Epidermal melanocyte (primary cell): ENCODE results near the gene GLYATL3.

Experiments
- DNase-seq: peaks from one replicate; pipeline ENCODE4 v3.0.0; 2011; ENCODE audit warnings: low spot score; ENCODE audit not compliant: insufficient read length

GLYATL3 gene

DNA sequence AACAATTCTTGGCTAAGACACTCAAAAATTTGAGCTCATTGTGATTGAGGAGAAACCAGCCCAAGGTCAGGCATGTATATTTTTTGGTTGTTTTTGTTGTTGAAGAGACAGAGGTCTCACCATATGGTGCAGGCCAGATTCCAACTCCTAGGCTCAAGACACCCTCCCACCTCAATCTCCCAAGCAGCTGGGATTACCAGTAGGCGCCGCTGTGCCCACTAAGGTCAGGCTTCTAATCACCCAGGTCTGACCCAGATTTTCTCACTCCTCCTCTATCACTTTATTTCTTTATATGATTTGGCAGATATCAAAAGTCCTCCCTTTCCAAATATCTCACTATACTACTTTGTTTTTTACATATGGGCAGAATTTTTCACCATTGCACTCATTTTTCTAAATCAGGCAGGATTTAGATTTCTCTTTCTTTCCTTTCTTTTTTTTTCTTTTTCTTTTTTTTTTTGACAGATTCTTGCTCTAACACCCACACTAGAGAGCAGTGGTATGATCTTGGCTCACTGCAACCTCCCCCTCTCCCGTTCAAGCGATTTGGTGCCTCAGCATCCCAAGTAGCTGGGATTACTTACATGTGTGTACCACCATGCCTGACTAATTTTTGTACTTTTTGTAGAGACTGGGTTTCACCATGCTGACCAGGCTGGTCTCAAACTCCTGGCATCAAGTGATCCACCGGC is 49.0 kb downstream of the GLYATL3 start:
- no peak for DNase-seq

DNA sequence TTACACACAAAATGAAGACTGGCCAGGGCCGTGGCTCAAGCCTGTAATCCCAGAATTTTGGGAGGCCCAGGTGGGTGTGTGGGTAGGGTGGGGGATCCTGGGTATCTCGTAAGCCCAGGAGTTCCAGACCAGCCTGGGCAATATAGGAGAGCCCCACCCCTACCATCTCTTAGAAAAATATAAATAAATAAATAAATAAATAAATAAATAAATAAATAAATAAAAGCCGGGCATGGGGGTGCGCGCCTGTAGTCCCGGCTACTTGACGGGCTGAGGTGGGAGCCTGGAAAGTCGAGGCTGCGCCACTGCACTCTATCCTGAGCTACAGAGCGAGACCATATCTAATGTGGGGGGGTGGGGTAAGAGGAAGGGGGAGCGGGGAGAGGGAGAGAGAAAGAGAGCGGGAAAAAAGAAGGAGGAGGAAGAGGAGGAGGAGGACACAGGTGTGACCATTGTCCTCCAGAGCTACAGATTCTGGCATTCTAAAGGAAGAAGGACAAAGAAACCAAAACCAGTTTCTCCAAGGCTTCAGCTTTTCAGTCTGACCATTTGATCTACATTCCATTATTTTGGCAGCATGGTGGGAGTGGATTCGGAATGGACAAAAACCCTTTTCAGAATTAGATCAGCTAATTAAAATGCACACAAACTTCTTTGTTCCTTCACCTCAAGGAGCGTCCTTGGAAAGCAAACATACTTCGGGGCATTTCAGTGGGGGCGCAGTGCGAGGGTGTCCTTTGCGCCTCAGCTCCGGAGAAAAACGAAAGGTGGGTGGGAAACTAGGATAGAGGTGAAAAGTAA is 50.2 kb downstream of the GLYATL3 start:
- DNase-seq: no peak

DNA sequence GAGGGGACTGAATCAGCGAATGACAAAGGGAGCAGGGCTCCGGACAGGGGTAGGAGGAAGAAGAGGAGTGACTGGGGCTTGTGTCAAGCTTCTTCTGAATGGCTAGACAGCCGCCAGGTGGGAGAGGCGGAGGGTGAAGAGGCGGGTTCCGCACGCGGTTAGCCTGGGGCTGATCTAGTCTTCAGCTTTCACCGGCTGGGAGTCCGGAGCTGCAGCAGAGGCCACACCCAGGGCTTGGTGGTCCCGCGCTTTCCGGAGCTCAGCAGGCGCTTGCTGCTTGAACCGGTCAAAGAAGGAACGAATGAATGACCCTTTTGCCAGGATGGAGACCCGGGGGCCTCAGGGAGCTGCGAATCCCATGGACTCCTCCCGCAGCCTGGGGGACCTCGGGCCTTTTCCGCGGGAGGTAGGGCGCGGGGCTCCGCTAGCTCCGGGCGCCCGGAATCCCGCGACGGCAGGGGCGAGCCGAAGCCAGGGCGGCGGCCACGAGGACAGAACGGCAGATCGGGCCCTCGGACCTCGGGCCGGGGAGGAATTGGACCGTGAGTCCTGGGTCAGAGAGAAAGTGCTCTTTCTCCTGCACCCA is 50.9 kb downstream of the GLYATL3 start, which contains the start of gene C6orf141:
C6orf141 (plus strand) TSS at position 177 of the 586 bp plus-strand sequence; CDS start at position 302, 125 bp downstream.
- no peak for DNase-seq

DNA sequence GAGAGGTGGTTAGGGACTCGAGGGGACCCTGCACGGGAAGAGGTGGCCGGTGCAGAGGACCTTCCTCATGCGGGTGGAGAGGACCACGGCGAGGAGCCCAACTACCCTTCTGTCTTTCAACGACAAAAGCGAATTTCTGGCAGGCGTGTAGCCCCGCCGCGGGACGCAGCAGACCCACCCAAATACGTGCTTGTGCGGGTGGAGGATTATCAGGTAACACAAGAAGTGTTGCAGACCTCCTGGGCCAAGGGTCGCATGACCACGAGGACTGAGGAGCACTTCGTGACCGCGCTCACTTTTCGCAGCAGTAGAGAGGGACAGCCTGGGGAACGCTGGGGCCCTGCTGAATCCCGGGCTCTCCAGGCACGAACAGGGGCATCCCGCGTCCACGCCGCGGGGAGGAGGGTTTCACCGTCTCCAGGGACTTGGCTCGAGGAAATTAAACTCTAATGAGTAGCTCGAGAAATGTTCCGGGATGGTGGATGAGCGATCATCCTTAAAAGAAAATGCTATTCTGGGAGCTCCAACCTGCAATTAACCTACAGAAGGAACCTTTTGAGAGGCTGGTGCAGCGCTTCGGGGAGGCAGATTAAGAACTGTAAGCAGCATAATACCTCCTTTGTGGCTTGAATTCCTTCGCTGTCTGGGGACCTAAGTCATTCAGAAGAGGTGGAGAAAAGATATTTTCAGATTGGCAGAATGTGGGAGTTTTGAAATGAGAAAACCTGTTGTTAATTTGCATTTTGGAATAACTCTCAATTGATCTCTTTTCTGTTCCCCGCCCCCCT is 51.5 kb downstream of the GLYATL3 start:
- DNase-seq: no peak

DNA sequence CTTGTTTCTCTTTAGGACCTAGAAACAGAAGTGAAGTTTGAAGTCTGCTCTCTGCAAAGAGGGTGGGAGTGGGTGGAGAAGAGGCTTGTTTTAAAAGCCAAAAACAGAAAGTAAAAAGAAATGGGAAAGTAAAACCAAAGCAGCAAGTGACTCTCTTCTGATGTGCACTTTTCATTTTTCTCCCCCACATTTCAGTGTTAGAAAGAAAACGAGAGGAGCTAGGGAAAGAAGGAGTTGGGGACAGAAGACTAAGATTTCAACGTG is 52.1 kb downstream of the GLYATL3 start:
- DNase-seq: no peak

DNA sequence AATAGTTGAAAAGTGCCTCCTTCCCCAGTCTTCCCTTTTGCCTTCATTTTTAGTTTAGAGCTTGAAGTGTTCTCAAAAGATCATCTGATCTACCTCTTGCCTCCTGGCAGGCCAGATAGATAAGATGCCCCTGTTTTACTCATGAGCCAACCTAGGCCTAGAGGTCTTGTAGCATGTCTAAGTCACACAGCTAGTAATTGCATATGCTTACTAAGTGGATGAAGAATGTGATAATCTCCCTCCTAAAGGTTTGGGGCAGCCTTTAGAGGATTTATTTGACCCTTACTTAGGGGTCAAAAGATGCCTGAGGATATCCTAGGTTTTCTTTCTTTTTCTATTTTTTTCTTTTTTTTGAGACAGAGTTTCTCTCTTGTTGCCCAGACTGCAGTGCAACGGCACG is 52.9 kb downstream of the GLYATL3 start:
- no peak for DNase-seq

DNA sequence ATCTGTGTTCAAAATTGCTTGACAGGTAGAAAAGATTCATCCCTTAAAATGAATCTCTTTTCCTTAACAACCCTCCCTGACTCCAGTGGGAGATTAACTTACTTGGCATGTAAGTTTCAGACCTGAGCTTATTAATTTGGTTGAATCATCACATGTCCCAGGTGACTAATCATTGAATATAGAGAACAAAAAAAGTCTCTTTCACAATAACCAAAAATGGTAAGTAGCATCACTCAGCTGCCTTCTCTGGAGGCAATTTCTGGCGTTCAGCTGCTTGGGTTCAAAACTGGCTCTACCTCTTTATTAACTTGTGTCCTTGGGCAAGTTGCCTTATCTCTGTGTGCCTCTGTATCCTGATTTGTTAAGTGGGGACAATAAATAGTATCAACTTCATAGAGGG is 53.7 kb downstream of the GLYATL3 start:
- DNase-seq: no peak

DNA sequence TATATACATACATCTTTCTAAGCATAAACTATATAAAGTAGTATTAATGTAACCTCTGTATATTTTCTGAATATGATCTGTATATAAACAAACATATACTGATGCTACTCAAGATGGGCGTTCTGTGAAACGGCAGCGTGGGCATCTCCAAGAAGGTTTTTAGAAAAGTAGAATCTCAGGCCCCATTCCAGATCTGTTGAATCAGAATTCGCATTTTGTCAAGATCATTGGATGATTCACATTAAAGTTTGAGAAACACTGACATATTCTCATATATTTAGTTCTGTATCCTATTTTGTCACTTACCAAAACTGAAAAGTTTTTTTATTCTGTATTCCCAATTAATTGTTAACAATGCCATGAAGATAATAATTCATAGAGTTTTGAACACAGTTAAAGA is 56.2 kb downstream of the GLYATL3 start:
- no peak for DNase-seq

DNA sequence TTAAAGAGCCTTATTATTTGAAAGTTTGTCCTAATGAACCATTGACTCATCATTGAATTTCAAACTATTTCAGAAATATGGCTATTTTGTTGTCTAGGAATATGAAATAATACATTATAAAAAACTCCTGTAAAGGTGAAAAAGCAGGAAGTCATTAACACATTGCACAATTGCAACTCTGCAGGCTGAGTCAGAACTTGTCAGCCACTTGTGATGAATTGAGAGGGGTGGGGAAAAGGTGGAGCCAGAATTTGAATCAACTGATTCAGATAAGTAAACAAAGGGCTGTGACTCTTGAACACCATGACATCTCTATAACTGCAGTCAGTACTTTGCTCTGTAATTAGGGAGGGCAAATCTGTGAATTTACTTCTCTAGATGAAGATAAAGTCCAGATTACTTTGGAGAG is 56.7 kb downstream of the GLYATL3 start:
- no peak for DNase-seq

DNA sequence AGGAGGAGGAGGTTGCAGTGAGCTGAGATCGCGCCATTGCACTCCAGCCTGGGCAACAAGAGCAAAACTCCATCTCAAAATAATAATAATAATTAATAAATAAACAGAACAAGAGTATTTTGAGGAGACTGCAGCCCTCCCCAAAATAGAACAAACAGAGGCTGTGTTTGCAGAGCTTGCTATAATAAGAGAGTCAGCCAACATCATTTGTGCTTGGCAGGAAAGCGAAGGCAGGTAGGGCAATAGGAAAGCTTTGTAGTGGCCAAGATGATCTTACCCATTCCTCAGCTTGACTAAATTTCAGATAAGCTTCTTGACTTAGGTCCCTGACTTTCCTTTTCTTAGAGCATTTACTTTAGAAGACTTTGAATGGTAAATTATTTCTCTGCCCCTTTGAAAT is 57.5 kb downstream of the GLYATL3 start:
- no peak for DNase-seq

DNA sequence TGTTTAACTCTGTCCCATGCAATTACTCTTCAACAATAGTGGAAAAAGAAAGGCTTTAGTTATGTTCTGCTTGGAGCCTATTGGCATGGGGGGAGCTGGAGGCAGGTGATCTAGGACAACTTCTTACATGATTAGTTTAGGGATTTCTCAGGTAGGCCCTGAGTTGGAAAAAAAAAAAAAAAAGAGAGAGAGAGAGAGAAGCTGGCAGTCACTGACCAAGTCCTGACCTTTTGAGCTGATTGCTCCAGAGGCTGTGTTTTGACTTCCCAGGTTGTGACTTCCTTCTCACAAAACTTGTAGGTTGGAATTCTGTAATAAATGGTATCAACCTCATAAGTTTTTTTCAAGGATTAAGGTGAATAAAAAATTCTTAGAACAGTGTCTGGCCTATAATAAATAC is 58.5 kb downstream of the GLYATL3 start:
- no peak for DNase-seq

DNA sequence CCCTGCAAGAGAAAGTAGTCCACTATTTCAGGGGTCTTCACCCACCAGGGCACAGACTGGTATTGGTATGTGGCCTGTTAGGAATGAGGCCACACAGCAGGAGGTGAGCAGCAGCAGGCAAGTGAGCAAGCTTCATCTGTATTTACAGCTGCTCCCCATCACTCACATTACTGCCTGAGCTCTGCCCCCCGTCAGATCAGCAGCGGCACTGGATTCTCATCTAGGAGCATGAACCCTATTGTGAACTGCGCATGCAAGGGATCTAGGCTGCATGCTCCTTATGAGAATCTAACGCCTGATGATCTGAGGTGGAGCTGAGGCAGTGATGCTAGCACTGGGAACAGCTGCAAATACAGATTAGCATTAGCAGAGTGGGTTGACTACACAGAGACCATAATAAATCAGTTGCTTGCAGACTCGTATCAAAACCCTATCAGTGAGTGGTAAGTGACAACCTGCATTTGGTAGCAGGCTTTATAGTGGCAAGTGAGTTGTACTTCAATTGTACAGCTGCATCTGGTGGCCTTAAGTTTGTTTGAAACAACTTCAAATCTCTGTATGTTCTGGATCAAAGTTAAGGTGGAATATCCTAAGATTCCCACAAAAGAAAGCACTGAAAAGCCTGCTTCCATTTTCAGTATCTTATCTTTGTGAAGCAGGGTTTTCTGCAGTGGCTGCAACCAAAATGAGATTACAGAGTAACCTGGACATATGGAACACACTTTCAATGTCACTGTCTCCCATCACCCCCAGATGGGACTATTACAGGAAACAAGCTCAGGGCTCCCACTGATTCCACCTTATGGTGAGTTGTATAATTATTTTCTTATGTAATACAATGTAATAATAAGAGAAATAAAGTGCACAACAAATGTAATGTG is 63.5 kb downstream of the GLYATL3 start:
- no peak for DNase-seq

DNA sequence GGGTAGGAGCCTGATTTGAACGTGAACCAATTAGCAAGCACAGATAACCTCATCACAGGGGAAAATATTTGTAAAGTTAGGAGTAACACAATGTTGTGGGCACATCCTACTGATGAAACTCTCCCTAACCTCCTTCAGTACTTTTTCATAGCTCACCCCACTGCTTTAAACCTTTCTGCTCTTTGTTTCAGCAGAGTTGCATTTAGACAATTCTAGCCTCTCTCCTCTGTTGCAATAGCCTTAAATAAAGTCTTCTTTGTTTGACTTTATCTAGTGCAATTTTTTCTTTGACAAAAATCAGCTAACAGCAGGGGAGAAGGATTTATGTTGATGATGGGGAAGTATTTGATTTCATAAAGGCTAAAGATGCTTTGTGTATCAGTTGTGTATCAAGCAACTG is 64.8 kb downstream of the GLYATL3 start:
- DNase-seq: no peak

DNA sequence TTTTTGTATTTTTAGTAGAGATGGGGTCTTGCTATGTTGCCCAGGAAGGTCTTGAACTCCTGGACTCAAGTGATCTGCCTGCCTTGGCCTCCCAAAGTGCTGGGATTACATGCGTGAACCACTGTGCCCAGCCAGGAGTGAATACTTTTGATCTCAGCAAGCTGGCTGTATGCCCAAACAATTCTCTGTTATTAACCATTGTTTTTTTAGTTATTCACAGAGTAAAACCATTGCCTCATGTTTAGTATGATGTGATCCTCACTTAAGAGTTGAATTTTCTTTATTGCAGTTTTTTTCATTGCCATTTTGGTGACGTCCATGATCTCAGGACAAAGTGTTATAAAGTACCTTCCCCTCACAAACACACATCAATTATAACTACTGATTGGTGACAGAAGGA is 65.5 kb downstream of the GLYATL3 start:
- no peak for DNase-seq

DNA sequence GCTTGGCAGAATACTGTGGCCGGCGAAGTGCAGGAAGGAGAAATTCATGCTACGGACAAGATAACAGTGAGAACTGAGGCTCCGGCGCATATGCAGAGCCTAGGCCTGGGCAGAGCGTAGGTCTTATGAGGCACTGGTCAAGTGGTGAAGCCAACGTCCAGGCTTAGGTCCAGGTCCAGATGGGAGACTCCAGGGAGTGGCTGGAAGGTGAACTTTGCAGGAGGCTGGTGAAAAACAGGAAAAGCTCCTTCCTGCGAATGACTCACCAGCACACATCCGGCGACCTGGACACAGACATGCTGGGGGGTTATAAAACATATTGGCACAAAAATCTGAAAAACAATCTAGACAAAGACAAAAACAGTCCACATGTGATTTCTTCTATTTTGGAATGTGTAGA is 66.1 kb downstream of the GLYATL3 start:
- no peak for DNase-seq

DNA sequence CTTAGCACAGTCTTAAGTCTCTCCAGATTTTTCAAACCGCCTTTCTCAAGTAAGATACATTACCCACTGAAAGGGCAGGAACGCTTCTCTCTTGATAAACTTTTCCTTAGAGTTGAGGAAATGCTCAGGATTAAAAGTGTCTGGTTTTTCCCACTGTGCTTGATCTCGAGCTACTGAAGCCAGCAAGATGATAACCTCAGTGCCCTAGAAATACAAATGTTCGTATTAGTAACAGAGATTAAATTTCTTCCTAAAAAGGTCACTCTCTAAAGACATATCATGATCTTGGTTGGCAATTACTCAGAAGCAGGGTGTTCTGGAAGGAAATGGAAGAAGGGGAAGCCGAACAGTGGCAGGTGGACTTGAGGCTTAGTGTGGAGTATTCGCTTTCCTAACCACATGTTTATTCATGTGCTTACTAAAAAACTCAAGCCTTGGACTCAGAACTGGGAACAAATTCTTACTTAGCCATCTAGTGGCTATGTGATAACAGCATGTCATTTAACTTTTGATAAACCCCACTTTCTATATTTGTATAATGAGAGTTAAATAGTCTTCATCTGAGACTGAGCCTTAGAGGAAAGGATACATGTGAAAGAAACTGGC is 70.9 kb downstream of the GLYATL3 start:
- DNase-seq: no peak

DNA sequence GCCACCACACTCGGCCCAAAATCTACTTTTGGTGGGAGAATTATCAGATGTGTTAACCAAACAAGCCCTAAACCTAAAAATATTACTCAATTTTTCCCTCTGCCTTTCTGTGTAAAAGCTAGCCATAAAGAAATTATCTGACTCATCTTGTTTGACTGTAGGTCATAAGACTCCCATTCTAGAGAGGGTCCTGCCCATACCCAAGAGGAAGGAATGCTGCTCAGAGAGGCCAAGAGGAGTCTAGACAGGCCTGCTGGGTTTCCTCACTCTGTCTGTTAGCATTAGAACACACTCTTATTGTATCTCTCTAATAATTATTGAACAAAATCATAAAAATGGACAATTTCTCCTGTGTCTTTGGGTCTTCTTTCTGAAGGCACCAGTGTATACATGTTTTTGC is 76.9 kb downstream of the GLYATL3 start:
- DNase-seq: no peak
